ENCODE measurements around the gene CASKIN1. TPM values are rescaled to one million over a fixed set of nuclear protein-coding genes. Genes with fewer than 3 reads are reported as not detected.

The CASKIN1 gene
- total and polyA plus RNA-seq, 10 donors, result 0.24 to 0.32 (median 0.30) TPM; not detected in 7

GRCh38 chr16:2190659-2191445, 5.6 kb downstream of the CASKIN1 start:
- Histone ChIP-seq H3K27ac (no peak overlapping the region), H3K9me3 (no peaks in the 10 kb centered on the region), H3K4me1 (peaks cover 7 to 12% (median 11%) of the 10 kb centered on the region in 6 donors), H3K4me3 (no peak overlapping the region), H3K27me3 (replicated peaks in 1 of 7) (peaks cover 9 to 27% (median 21%) of the 10 kb centered on the region in 7 donors), H3K36me3 (no peaks in the 10 kb centered on the region)
- 75 to 83% (median 80%) methylated on average over 16 to 25 of the region's 25 CpGs for WGBS, 5 donors
- intact Hi-C loops (cut with DNase I; ENCODE audit: low total_unique reads), result no loop called here
- TF ChIP-seq CTCF (IDR thresholded peaks at IDR 0.05 in 8 of 11, conservative IDR thresholded peaks at IDR 0.05 in 3 of 11), result no peak
- TF ChIP-seq POLR2A (IDR thresholded peaks at IDR 0.05), result no peak
- TF ChIP-seq POLR2AphosphoS5 (IDR thresholded peaks at IDR 0.05), result no peak
- DNase-seq, result no peak

GRCh38 chr16:2190002-2190658, 6.3 kb downstream of the CASKIN1 start:
- DNase-seq, result no peak
- H3K27me3 ChIP-seq (replicated peaks in 1 of 7), result peaks cover 2 to 19% (median 14%) of the 10 kb centered on the region in 7 donors
- H3K36me3 ChIP-seq, result no peaks in the 10 kb centered on the region
- WGBS, 5 donors, result 75 to 91% (median 87%) methylated on average over 10 to 24 of the region's 24 CpGs
- intact Hi-C loops (cut with DNase I; ENCODE audit: low total_unique reads), result no loop called here
- TF ChIP-seq POLR2AphosphoS5 (IDR thresholded peaks at IDR 0.05) (no peak), POLR2A (IDR thresholded peaks at IDR 0.05) (no peak), CTCF (IDR thresholded peaks at IDR 0.05 in 8 of 11, conservative IDR thresholded peaks at IDR 0.05 in 3 of 11) (no peak)
- H3K27ac ChIP-seq, result no peak overlapping the region
- H3K4me3 ChIP-seq, result no peak overlapping the region
- peaks cover 0 to 5% (median 4%) of the 10 kb centered on the region in 6 donors for H3K4me1 ChIP-seq
- no peaks in the 10 kb centered on the region for H3K9me3 ChIP-seq

GRCh38 chr16:2189252-2189893, 7.0 kb downstream of the CASKIN1 start:
- Histone ChIP-seq H3K27ac (no peak overlapping the region), H3K9me3 (no peaks in the 10 kb centered on the region), H3K4me3 (no peak overlapping the region), H3K4me1 (no peaks in the 10 kb centered on the region), H3K36me3 (no peaks in the 10 kb centered on the region), H3K27me3 (replicated peaks in 1 of 7) (peaks cover 0 to 12% (median 6%) of the 10 kb centered on the region in 7 donors)
- TF ChIP-seq POLR2A (IDR thresholded peaks at IDR 0.05) (no peak), CTCF (IDR thresholded peaks at IDR 0.05 in 8 of 11, conservative IDR thresholded peaks at IDR 0.05 in 3 of 11) (no peak), POLR2AphosphoS5 (IDR thresholded peaks at IDR 0.05) (no peak)
- 91 to 93% (median 91%) methylated on average over 7 to 25 of the region's 25 CpGs for WGBS, 5 donors
- DNase-seq, result no peak
- intact Hi-C loops (cut with DNase I; ENCODE audit: low total_unique reads), result no loop called here

- no peak for DNase-seq
- H3K4me3 ChIP-seq, result no peak overlapping the region
- no peaks in the 10 kb centered on the region for H3K36me3 ChIP-seq
- no peaks in the 10 kb centered on the region for H3K9me3 ChIP-seq
- peaks cover 0 to 2% (median 0%) of the 10 kb centered on the region in 7 donors for H3K27me3 ChIP-seq (replicated peaks in 1 of 7)
- 90 to 96% (median 94%) methylated on average over 8 of the region's 8 CpGs for WGBS, 5 donors
- TF ChIP-seq POLR2AphosphoS5 (IDR thresholded peaks at IDR 0.05) (no peak), CTCF (IDR thresholded peaks at IDR 0.05 in 8 of 11, conservative IDR thresholded peaks at IDR 0.05 in 3 of 11) (no peak), POLR2A (IDR thresholded peaks at IDR 0.05) (no peak)
- H3K4me1 ChIP-seq, result no peaks in the 10 kb centered on the region
- H3K27ac ChIP-seq, result no peak overlapping the region
- intact Hi-C loops (cut with DNase I; ENCODE audit: low total_unique reads), result no loop called here
These were observed 8.0 kb downstream of the CASKIN1 start for GRCh38 chr16:2188395-2188794.

All from spleen (tissue), 11 donors.